ENCODE measurements around the gene SAMD13.

DNA sequence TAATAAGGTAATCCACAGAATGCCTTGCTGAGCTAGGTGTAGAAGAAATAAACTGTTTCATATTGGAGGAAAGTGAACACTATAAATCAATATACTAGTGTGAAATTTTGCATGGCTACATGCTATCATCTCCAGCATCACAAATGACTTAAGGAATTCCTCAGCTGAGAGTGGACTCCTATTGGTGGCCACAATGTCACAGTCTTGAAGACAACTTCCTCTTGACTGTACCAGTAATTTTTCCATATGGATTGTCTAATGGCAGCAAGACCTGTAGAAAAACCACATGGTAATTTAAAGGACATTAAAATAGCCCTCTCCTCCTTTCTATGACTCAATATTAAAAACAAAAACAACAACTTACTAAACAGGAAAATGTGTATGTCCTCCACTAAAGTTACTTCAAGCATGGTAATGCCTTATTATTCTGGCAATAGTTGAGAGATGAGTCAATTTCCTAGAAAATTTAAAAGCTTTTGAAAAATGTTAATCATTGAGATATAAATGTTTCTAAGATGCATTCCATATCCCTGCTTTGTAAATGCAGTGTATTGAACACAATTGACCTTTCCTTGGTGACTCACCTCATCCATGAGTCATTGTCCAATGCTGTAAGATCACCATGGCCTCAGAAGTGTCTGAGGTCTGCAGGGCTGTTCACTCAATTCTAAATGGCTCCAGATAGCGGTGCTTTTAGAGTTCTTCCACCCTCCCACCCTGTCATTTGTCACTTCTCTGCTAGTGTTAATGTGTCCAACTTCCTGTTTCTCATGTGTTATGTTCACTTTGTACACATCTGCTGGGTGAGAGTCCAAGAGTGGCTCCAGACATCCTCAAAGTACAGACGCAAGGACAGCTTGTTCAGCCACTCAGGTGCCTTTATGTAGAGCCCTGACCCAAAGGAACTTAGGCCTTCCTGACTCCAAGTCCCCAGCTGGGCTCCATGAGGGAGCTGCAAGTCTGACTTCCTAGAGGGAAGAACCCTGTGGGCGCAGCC is 64.0 kb downstream of the SAMD13 start:
- TF ChIP-seq, protein P1, sequence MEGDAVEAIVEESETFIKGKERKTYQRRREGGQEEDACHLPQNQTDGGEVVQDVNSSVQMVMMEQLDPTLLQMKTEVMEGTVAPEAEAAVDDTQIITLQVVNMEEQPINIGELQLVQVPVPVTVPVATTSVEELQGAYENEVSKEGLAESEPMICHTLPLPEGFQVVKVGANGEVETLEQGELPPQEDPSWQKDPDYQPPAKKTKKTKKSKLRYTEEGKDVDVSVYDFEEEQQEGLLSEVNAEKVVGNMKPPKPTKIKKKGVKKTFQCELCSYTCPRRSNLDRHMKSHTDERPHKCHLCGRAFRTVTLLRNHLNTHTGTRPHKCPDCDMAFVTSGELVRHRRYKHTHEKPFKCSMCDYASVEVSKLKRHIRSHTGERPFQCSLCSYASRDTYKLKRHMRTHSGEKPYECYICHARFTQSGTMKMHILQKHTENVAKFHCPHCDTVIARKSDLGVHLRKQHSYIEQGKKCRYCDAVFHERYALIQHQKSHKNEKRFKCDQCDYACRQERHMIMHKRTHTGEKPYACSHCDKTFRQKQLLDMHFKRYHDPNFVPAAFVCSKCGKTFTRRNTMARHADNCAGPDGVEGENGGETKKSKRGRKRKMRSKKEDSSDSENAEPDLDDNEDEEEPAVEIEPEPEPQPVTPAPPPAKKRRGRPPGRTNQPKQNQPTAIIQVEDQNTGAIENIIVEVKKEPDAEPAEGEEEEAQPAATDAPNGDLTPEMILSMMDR (IDR thresholded peaks at IDR 0.05; ENCODE audit: insufficient read depth, low read length) = no peak
- TF ChIP-seq, protein P2, sequence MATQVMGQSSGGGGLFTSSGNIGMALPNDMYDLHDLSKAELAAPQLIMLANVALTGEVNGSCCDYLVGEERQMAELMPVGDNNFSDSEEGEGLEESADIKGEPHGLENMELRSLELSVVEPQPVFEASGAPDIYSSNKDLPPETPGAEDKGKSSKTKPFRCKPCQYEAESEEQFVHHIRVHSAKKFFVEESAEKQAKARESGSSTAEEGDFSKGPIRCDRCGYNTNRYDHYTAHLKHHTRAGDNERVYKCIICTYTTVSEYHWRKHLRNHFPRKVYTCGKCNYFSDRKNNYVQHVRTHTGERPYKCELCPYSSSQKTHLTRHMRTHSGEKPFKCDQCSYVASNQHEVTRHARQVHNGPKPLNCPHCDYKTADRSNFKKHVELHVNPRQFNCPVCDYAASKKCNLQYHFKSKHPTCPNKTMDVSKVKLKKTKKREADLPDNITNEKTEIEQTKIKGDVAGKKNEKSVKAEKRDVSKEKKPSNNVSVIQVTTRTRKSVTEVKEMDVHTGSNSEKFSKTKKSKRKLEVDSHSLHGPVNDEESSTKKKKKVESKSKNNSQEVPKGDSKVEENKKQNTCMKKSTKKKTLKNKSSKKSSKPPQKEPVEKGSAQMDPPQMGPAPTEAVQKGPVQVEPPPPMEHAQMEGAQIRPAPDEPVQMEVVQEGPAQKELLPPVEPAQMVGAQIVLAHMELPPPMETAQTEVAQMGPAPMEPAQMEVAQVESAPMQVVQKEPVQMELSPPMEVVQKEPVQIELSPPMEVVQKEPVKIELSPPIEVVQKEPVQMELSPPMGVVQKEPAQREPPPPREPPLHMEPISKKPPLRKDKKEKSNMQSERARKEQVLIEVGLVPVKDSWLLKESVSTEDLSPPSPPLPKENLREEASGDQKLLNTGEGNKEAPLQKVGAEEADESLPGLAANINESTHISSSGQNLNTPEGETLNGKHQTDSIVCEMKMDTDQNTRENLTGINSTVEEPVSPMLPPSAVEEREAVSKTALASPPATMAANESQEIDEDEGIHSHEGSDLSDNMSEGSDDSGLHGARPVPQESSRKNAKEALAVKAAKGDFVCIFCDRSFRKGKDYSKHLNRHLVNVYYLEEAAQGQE (IDR thresholded peaks at IDR 0.05; ENCODE audit: insufficient replicate concordance, low read depth) = no peak
